ENCODE measurements around the gene TCERG1L. TPM values are rescaled to one million over a fixed set of nuclear protein-coding genes. Genes with fewer than 3 reads are reported as not detected.

Gene TCERG1L
- polyA plus RNA-seq, 1 donor from 2014 or later = 0.53 TPM

DNA sequence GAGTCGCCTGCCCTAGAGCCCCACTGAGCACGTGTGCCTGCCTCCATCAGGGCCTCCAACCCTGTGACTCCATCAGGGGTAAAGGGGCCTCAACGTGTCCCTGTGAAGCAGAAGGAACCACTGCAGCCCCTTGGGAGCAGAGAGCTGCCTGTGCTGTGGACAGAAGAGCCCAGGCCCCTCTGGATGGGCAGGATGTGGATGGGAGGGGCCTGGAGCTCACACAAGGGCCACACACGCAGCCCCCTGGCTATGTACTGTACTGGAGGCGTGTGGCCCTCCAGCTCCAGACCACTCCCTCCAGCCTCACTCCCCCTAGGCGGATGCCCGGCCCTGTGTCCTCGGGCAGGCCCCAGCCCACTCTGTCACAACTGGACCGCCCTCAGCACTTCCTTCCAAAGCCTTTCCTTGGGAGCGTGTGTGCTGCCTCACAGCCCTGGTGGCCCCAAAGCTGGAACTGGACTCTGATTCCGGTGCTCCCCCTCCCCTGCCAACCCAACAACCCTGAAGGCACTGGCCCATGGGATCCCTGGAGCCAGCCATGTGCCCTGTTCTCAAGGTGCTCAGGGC, 238.0 kb downstream of the TCERG1L start:
- H3K27ac ChIP-seq (ENCODE audit: low read length) = no peak overlapping the region
- no peaks in the 10 kb centered on the region for H3K9me2 ChIP-seq (ENCODE audit: insufficient read depth, low read length)
- no peaks in the 10 kb centered on the region for H3K27me3 ChIP-seq (ENCODE audit: insufficient read depth, low read depth, low read length)
- TF ChIP-seq, protein P1, sequence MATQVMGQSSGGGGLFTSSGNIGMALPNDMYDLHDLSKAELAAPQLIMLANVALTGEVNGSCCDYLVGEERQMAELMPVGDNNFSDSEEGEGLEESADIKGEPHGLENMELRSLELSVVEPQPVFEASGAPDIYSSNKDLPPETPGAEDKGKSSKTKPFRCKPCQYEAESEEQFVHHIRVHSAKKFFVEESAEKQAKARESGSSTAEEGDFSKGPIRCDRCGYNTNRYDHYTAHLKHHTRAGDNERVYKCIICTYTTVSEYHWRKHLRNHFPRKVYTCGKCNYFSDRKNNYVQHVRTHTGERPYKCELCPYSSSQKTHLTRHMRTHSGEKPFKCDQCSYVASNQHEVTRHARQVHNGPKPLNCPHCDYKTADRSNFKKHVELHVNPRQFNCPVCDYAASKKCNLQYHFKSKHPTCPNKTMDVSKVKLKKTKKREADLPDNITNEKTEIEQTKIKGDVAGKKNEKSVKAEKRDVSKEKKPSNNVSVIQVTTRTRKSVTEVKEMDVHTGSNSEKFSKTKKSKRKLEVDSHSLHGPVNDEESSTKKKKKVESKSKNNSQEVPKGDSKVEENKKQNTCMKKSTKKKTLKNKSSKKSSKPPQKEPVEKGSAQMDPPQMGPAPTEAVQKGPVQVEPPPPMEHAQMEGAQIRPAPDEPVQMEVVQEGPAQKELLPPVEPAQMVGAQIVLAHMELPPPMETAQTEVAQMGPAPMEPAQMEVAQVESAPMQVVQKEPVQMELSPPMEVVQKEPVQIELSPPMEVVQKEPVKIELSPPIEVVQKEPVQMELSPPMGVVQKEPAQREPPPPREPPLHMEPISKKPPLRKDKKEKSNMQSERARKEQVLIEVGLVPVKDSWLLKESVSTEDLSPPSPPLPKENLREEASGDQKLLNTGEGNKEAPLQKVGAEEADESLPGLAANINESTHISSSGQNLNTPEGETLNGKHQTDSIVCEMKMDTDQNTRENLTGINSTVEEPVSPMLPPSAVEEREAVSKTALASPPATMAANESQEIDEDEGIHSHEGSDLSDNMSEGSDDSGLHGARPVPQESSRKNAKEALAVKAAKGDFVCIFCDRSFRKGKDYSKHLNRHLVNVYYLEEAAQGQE (IDR thresholded peaks at IDR 0.05; ENCODE audit: borderline replicate concordance) = no peak
- TF ChIP-seq RAD21 (conservative IDR thresholded peaks at IDR 0.05) (no peak), TAF1 (IDR thresholded peaks at IDR 0.05; ENCODE audit: low read depth) (no peak), EP300 (conservative IDR thresholded peaks at IDR 0.05; ENCODE audit: poor library complexity, severe bottlenecking) (no peak), SMC3 (conservative IDR thresholded peaks at IDR 0.05; ENCODE audit: poor library complexity) (no peak), EZH2 (IDR thresholded peaks at IDR 0.05; ENCODE audit: borderline replicate concordance, insufficient read depth, low read length, poor library complexity, severe bottlenecking) (no peak), POLR2AphosphoS5 (IDR thresholded peaks at IDR 0.05) (no peak), MXI1 (conservative IDR thresholded peaks at IDR 0.05; ENCODE audit: poor library complexity, severe bottlenecking) (no peak)
- TF ChIP-seq, protein P2, sequence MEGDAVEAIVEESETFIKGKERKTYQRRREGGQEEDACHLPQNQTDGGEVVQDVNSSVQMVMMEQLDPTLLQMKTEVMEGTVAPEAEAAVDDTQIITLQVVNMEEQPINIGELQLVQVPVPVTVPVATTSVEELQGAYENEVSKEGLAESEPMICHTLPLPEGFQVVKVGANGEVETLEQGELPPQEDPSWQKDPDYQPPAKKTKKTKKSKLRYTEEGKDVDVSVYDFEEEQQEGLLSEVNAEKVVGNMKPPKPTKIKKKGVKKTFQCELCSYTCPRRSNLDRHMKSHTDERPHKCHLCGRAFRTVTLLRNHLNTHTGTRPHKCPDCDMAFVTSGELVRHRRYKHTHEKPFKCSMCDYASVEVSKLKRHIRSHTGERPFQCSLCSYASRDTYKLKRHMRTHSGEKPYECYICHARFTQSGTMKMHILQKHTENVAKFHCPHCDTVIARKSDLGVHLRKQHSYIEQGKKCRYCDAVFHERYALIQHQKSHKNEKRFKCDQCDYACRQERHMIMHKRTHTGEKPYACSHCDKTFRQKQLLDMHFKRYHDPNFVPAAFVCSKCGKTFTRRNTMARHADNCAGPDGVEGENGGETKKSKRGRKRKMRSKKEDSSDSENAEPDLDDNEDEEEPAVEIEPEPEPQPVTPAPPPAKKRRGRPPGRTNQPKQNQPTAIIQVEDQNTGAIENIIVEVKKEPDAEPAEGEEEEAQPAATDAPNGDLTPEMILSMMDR (IDR thresholded peaks at IDR 0.05; ENCODE audit: poor library complexity, severe bottlenecking) = no peak
- H3K4me3 ChIP-seq (ENCODE audit: low read length) = no peak overlapping the region
- H3F3A ChIP-seq (ENCODE audit: insufficient read depth, low read length, poor library complexity, severe bottlenecking) = no peaks in the 10 kb centered on the region
- no peaks in the 10 kb centered on the region for H3K36me3 ChIP-seq (ENCODE audit: insufficient read depth, low read length)
- no peak overlapping the region for H2AFZ ChIP-seq (ENCODE audit: low read depth, low read length)
- H3K79me2 ChIP-seq (replicated peaks; ENCODE audit: insufficient read depth, low read length) = no peaks in the 10 kb centered on the region
- H3K4me2 ChIP-seq (ENCODE audit: low read length) = no peak overlapping the region
- no peaks in the 10 kb centered on the region for H4K20me1 ChIP-seq (ENCODE audit: insufficient read depth)
- H3K9me3 ChIP-seq (ENCODE audit: low read length) = no peaks in the 10 kb centered on the region
- no peak overlapping the region for H3K9ac ChIP-seq (ENCODE audit: low read length)

DNA sequence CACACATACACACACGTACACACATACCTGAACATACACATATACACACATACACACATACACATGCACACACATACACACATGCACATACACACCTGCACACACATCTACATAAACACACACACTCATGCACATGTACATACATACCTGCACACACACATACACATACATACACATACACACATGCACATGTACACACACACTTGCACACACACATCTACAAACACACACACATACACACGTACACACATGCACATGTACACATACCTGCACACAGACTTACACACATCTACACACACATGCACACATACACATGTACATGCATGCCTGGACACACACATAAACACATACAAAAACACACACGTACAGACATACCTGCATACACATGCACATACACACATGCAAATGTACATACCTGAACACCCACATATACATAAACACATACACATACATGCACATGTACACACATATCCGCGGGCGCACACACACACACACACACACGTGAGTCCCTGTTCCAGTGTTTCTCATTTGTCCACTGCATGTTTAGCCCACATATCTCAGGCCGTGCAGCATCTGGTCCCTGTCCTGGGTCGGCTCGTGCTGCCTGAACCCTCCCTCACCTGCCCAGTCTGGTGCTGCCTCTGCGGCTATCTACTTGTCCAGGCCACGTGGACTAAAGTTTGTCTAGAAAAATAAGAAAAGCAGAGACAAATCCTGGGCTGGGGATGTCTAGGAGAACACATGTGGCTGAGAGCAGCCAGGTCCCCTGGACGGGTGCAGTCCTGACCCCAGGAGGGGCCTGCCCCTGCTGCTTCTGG, 238.7 kb downstream of the TCERG1L start:
- no peak overlapping the region for H3K4me3 ChIP-seq (ENCODE audit: low read length)
- H2AFZ ChIP-seq (ENCODE audit: low read depth, low read length) = no peak overlapping the region
- H3K9ac ChIP-seq (ENCODE audit: low read length) = no peak overlapping the region
- no peaks in the 10 kb centered on the region for H3K36me3 ChIP-seq (ENCODE audit: insufficient read depth, low read length)
- H3K9me2 ChIP-seq (ENCODE audit: insufficient read depth, low read length) = no peaks in the 10 kb centered on the region
- H4K20me1 ChIP-seq (ENCODE audit: insufficient read depth) = no peaks in the 10 kb centered on the region
- no peaks in the 10 kb centered on the region for H3K79me2 ChIP-seq (replicated peaks; ENCODE audit: insufficient read depth, low read length)
- no peak overlapping the region for H3K27ac ChIP-seq (ENCODE audit: low read length)
- H3K27me3 ChIP-seq (ENCODE audit: insufficient read depth, low read depth, low read length) = no peaks in the 10 kb centered on the region
- no peaks in the 10 kb centered on the region for H3K9me3 ChIP-seq (ENCODE audit: low read length)
- no peak for TF ChIP-seq TAF1 (IDR thresholded peaks at IDR 0.05; ENCODE audit: low read depth)
- TF ChIP-seq, protein P2 (IDR thresholded peaks at IDR 0.05; ENCODE audit: poor library complexity, severe bottlenecking) = no peak
- TF ChIP-seq SMC3 (conservative IDR thresholded peaks at IDR 0.05; ENCODE audit: poor library complexity) = no peak
- TF ChIP-seq EP300 (conservative IDR thresholded peaks at IDR 0.05; ENCODE audit: poor library complexity, severe bottlenecking) = no peak
- no peak for TF ChIP-seq MXI1 (conservative IDR thresholded peaks at IDR 0.05; ENCODE audit: poor library complexity, severe bottlenecking)
- no peak for TF ChIP-seq RAD21 (conservative IDR thresholded peaks at IDR 0.05)
- no peak for TF ChIP-seq POLR2AphosphoS5 (IDR thresholded peaks at IDR 0.05)
- TF ChIP-seq, protein P1 (IDR thresholded peaks at IDR 0.05; ENCODE audit: borderline replicate concordance) = no peak
- TF ChIP-seq EZH2 (IDR thresholded peaks at IDR 0.05; ENCODE audit: borderline replicate concordance, insufficient read depth, low read length, poor library complexity, severe bottlenecking) = no peak
- no peaks in the 10 kb centered on the region for H3F3A ChIP-seq (ENCODE audit: insufficient read depth, low read length, poor library complexity, severe bottlenecking)
- H3K4me2 ChIP-seq (ENCODE audit: low read length) = no peak overlapping the region
